HEK293 (cell line): Measurements from ENCODE around the gene MCUR1.
"Not testable (repeated sequence)": the region's sequence is repeated elsewhere in the genome, so short reads cannot be mapped to it uniquely, and the experiment has no call there.

Source experiments
- CTCF ChIA-PET: fragments of 350-600 bp; formaldehyde crosslinking; extraction: SDS; loops from one replicate; lab custom pipeline; 2021; ENCODE audit warnings: antibody characterized with exemption; lab: Yijun Ruan, JAX
- POLR2A ChIA-PET: fragments of 300-600 bp; formaldehyde crosslinking; extraction: SDS; loops from one replicate; lab custom pipeline; 2020; ENCODE audit warnings: antibody characterized with exemption, inconsistent platforms; lab: Yijun Ruan, JAX
- H3K27ac ChIP-seq: fragments of 200-500 bp; sonication (Bioruptor generic); 2 replicates; pipeline ENCODE4 v1.5.1; 2014; ENCODE audit warnings: low read depth, low read length, control low read depth, inconsistent platforms; ENCODE audit errors: extremely low read depth
- H3K36me3 ChIP-seq, 2 experiments: fragments of 200-500 bp in 1 of 2; sonication (Bioruptor generic) in 1 of 2; 1 replicate in 1 of 2; 2 replicates in 1 of 2; pipeline ENCODE4 v1.5.1; 2014 to 2017; ENCODE audit warnings: inconsistent platforms in 2 of 2, low read length in 2 of 2; ENCODE audit not compliant: control insufficient read depth in 2 of 2, insufficient read depth in 1 of 2
- H3K4me1 ChIP-seq: fragments of 200-500 bp; sonication (Bioruptor generic); 2 replicates; pipeline ENCODE4 v1.5.1; 2014; ENCODE audit warnings: mild to moderate bottlenecking, low read length, inconsistent platforms; ENCODE audit not compliant: control insufficient read depth, insufficient read depth
- H3K4me3 ChIP-seq: 2 replicates; pipeline ENCODE4 v1.5.1; 2011; ENCODE audit warnings: low read depth, mild to moderate bottlenecking, control low read depth, low read length, moderate library complexity
- H3K9me3 ChIP-seq: fragments of 200-500 bp; sonication (Bioruptor generic); 2 replicates; pipeline ENCODE4 v1.5.1; 2014; ENCODE audit warnings: low read depth, low read length, inconsistent platforms; ENCODE audit not compliant: control insufficient read depth, insufficient read depth
- HOXD13 ChIP-seq: sonication (generic); formaldehyde crosslinking; IDR thresholded peaks from 2 replicates; pipeline ENCODE4 v1.8.0; 2022; ENCODE audit warnings: missing genetic modification reagents, borderline replicate concordance
- KLF16 ChIP-seq: fragments of 450-650 bp; formaldehyde crosslinking; IDR thresholded peaks from 2 replicates; pipeline ENCODE4 v1.5.1; 2017; ENCODE audit warnings: missing biosample characterization, missing genetic modification characterization
- TSHZ1 ChIP-seq: fragments of 450-650 bp; formaldehyde crosslinking; IDR thresholded peaks from 2 replicates; pipeline ENCODE4 v1.5.1; 2016; ENCODE audit warnings: missing biosample characterization, missing genetic modification characterization, borderline replicate concordance
- ZNF155 ChIP-seq: fragments of 450-650 bp; formaldehyde crosslinking; IDR thresholded peaks from 2 replicates; pipeline ENCODE4 v1.5.1; 2016; ENCODE audit warnings: missing biosample characterization, missing genetic modification characterization
- ZNF16 ChIP-seq: fragments of 450-650 bp; formaldehyde crosslinking; IDR thresholded peaks from 2 replicates; pipeline ENCODE4 v1.5.1; 2016; ENCODE audit warnings: low read depth, missing biosample characterization, missing genetic modification characterization
- ZNF248 ChIP-seq: fragments of 450-650 bp; formaldehyde crosslinking; IDR thresholded peaks from 2 replicates; pipeline ENCODE4 v1.5.1; 2017; ENCODE audit warnings: missing biosample characterization, missing genetic modification characterization
- ZNF324 ChIP-seq: fragments of 450-650 bp; formaldehyde crosslinking; IDR thresholded peaks from 2 replicates; pipeline ENCODE4 v1.5.1; 2016; ENCODE audit warnings: missing biosample characterization, missing genetic modification characterization
- ZNF366 ChIP-seq: fragments of 450-650 bp; formaldehyde crosslinking; conservative IDR thresholded peaks from 2 replicates; pipeline ENCODE4 v1.5.1; 2016; ENCODE audit warnings: missing biosample characterization, missing genetic modification characterization
- ZNF514 ChIP-seq: fragments of 450-650 bp; formaldehyde crosslinking; IDR thresholded peaks from 2 replicates; pipeline ENCODE4 v1.5.1; 2016; ENCODE audit warnings: missing biosample characterization, missing genetic modification characterization
- ZNF529 ChIP-seq: fragments of 450-650 bp; formaldehyde crosslinking; IDR thresholded peaks from 2 replicates; pipeline ENCODE4 v1.5.1; 2017; ENCODE audit warnings: missing genetic modification characterization, missing biosample characterization; ENCODE audit not compliant: insufficient replicate concordance
- ZNF624 ChIP-seq: fragments of 450-650 bp; formaldehyde crosslinking; IDR thresholded peaks from 2 replicates; pipeline ENCODE4 v1.5.1; 2017; ENCODE audit warnings: missing biosample characterization, missing genetic modification characterization
- ZNF626 ChIP-seq: fragments of 450-650 bp; sonication (Bioruptor Pico); formaldehyde crosslinking; IDR thresholded peaks from 2 replicates; pipeline ENCODE4 v1.5.1; 2018; ENCODE audit warnings: missing biosample characterization, missing genetic modification characterization, inconsistent platforms
- ZNF692 ChIP-seq: fragments of 450-650 bp; formaldehyde crosslinking; IDR thresholded peaks from 2 replicates; pipeline ENCODE4 v1.5.1; 2016; ENCODE audit warnings: missing biosample characterization, missing genetic modification characterization
- TF ChIP-seq, protein P1 (sequence below): fragments of 450-650 bp; formaldehyde crosslinking; IDR thresholded peaks from 2 replicates; pipeline ENCODE4 v1.5.1; 2016; ENCODE audit warnings: missing biosample characterization, missing genetic modification characterization, borderline replicate concordance

The MCUR1 gene

GRCh38 chr6:13863699-13864155 is 49.4 kb upstream of the MCUR1 start:
- Histone ChIP-seq H3K9me3 (no peaks in the 10 kb centered on the region), H3K27ac (no peak overlapping the region)
- peak; percentile 41; the same call in 1 of the 2 replicates for TF ChIP-seq ZNF366
- TF ChIP-seq ZNF626: no peak
- TF ChIP-seq, all 188 proteins: peak for 1
- H3K4me3 ChIP-seq: no peak overlapping the region
- no peaks in the 10 kb centered on the region for H3K36me3 ChIP-seq
- ChIA-PET CTCF (interaction anchor here (0.6 to 1.2 kb wide), 2 partner anchors 10 to 1090 kb away, joined by 3 to 8 read pairs; no protein-coding TSS in a partner anchor), POLR2A (no interaction called here)
- H3K4me1 ChIP-seq: 0 out of 2 replicates have a peak, but pooled peaks cover 2% of the 10 kb centered on the region

DNA sequence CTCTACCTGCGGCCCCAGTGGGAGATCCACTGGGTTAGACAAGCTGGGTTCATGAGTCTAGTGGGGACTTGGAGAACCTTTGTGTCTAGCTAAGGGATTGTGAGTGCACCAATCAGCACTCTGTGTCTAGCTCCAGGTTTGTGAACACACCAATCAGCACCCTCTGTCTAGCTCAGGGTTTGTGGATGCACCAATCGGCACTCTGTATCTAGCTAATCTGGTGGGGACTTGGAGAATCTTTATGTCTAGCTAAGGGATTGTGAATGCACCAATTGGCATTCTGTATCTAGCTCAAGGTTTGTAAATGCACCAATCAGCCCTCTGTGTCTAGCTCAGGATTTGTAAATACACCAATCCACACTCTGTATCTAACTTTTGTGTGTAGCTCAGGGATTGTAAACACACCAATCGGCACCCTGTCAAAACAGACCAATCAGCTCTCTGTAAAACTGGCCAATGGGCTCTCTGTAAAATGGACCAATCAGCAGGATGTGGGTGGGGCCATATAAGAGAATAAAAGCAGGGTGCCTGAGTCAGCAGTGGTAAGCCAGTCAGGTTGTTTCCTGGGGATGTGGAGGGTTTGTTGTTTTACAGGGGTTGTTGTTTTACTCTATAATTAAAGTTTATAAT is 46.3 kb upstream of the MCUR1 start:
- not testable (repeated sequence) for H3K9me3 ChIP-seq, H3K36me3 ChIP-seq, H3K4me3 ChIP-seq, H3K27ac ChIP-seq, H3K4me1 ChIP-seq
- CTCF ChIA-PET: interaction anchor here (0.7 to 1.1 kb wide), 3 partner anchors 13 to 141 kb away, joined by 3 to 5 read pairs (median 4); no protein-coding TSS in a partner anchor
- POLR2A ChIA-PET: interaction anchor here (0.9 kb wide), 1 partner anchor 47 kb away, joined by 3 read pairs; no protein-coding TSS in a partner anchor

DNA sequence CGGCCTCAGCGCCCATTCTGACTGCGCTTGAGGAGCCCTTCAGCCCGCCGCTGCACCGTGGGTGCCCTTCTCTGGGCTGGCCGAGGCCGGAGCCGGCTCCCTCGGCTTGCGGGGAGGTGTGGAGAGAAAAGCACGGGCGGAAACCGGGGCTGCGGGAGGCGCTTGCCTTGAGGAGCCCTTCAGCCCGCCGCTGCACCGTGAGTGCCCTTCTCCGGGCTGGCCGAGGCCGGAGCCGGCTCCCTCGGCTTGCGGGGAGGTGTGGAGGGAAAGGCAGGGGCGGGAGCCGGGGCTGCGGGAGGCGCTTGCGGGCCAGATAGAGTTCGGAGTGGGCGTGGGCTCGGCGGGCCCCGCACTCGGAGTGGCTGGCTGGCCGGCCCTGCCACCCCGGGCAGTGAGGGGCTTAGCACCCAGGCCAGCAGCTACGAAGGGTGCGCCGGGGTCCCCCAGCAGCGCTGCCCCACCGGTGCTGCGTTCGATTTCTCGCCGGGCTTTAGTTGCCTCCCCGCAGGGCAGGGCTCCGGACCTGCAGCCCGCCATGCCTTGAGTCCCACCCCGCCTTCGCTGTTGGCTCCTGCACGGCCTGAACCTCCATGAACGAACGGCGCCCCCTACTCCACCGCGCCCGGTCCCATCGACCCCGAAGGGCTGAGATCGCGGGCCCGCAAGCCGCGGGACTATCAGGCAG is 45.7 kb upstream of the MCUR1 start:
- TF ChIP-seq ZNF624 (tag by site-specific recombination): no peak
- TF ChIP-seq TSHZ1 (tag by site-specific recombination): no peak
- TF ChIP-seq ZNF529: no peak
- TF ChIP-seq ZNF324: no peak
- TF ChIP-seq, protein P1, sequence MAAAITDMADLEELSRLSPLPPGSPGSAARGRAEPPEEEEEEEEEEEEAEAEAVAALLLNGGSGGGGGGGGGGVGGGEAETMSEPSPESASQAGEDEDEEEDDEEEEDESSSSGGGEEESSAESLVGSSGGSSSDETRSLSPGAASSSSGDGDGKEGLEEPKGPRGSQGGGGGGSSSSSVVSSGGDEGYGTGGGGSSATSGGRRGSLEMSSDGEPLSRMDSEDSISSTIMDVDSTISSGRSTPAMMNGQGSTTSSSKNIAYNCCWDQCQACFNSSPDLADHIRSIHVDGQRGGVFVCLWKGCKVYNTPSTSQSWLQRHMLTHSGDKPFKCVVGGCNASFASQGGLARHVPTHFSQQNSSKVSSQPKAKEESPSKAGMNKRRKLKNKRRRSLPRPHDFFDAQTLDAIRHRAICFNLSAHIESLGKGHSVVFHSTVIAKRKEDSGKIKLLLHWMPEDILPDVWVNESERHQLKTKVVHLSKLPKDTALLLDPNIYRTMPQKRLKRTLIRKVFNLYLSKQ (tag by site-specific recombination): no peak
- no peak for TF ChIP-seq ZNF16
- no peak for TF ChIP-seq HOXD13
- no peak for TF ChIP-seq KLF16 (tag by site-specific recombination)
- no peak for TF ChIP-seq ZNF155
- TF ChIP-seq ZNF692 (tag by site-specific recombination): no peak
- TF ChIP-seq ZNF514 (tag by site-specific recombination): no peak
- TF ChIP-seq ZNF248 (tag by site-specific recombination): no peak
- CTCF ChIA-PET: interaction anchor here (0.7 to 1.1 kb wide), 2 partner anchors 14 to 142 kb away, joined by 4 to 5 read pairs; no protein-coding TSS in a partner anchor
- 0 out of 2 replicates have a peak, but pooled peaks cover 2% of the 10 kb centered on the region for H3K4me1 ChIP-seq
- H3K36me3 ChIP-seq: no peaks in the 10 kb centered on the region
- POLR2A ChIA-PET: no interaction called here
- H3K4me3 ChIP-seq: no peak overlapping the region
- H3K27ac ChIP-seq: no peak overlapping the region
- H3K9me3 ChIP-seq: no peaks in the 10 kb centered on the region
